Measurements from ENCODE around the gene ACSS2. TPM values are rescaled to one million over a fixed set of nuclear protein-coding genes. Genes with fewer than 3 reads are reported as not detected.
A peak's percentile ranks its signal among the peaks of the same experiment; 100 is the strongest.

ACSS2 gene
- total RNA-seq, 1 donor, result 76.4 TPM

GRCh38 chr20:34886122-34886521 is 9.7 kb downstream of the ACSS2 start:
- Histone ChIP-seq H3K79me2 (ENCODE audit: insufficient read depth, low read length) (no peaks in the 10 kb centered on the region), H3K4me2 (ENCODE audit: insufficient read depth, low read length) (no peak overlapping the region), H2AFZ (ENCODE audit: low read length) (no peak overlapping the region), H3K36me3 (ENCODE audit: insufficient read depth, low read length) (peaks cover 13% of the 10 kb centered on the region), H3K4me1 (ENCODE audit: insufficient read depth, low read length) (peaks cover 6% of the 10 kb centered on the region), H3K27ac (ENCODE audit: low read depth, low read length) (no peak overlapping the region), H3K9me3 (ENCODE audit: low read depth, low read length) (no peaks in the 10 kb centered on the region), H4K20me1 (ENCODE audit: insufficient read depth, low read length) (peaks cover 3% of the 10 kb centered on the region), H3K27me3 (ENCODE audit: insufficient read depth, low read length) (no peaks in the 10 kb centered on the region), H3K4me3 (ENCODE audit: insufficient read depth, low read length) (no peak overlapping the region)
- DNase-seq (ENCODE audit: insufficient read length, low spot score, missing footprints), result no peak
- TF ChIP-seq CTCF (IDR thresholded peaks at IDR 0.05; ENCODE audit: extremely low read depth, low read depth, low read length), result no peak

- H3K4me3 ChIP-seq (ENCODE audit: insufficient read depth, low read length), result no peak overlapping the region
- DNase-seq (ENCODE audit: insufficient read length, low spot score, missing footprints), result no peak
- H3K27me3 ChIP-seq (ENCODE audit: insufficient read depth, low read length), result no peaks in the 10 kb centered on the region
- H3K9me3 ChIP-seq (ENCODE audit: low read depth, low read length), result no peaks in the 10 kb centered on the region
- no peak overlapping the region for H2AFZ ChIP-seq (ENCODE audit: low read length)
- TF ChIP-seq CTCF (IDR thresholded peaks at IDR 0.05; ENCODE audit: extremely low read depth, low read depth, low read length), result no peak
- H3K4me2 ChIP-seq (ENCODE audit: insufficient read depth, low read length), result no peak overlapping the region
- H3K4me1 ChIP-seq (ENCODE audit: insufficient read depth, low read length), result peaks cover 13% of the 10 kb centered on the region
- H4K20me1 ChIP-seq (ENCODE audit: insufficient read depth, low read length), result no peaks in the 10 kb centered on the region
- H3K36me3 ChIP-seq (ENCODE audit: insufficient read depth, low read length), result peaks cover 13% of the 10 kb centered on the region
- H3K27ac ChIP-seq (ENCODE audit: low read depth, low read length), result no peak overlapping the region
- no peaks in the 10 kb centered on the region for H3K79me2 ChIP-seq (ENCODE audit: insufficient read depth, low read length)
Observed at GRCh38 chr20:34887023-34887422, 10.6 kb downstream of the ACSS2 start.

- Histone ChIP-seq H3K4me2 (ENCODE audit: insufficient read depth, low read length) (no peak overlapping the region), H3K27ac (ENCODE audit: low read depth, low read length) (no peak overlapping the region), H3K79me2 (ENCODE audit: insufficient read depth, low read length) (no peaks in the 10 kb centered on the region), H3K27me3 (ENCODE audit: insufficient read depth, low read length) (no peaks in the 10 kb centered on the region), H2AFZ (ENCODE audit: low read length) (no peak overlapping the region), H3K36me3 (ENCODE audit: insufficient read depth, low read length) (peaks cover 6% of the 10 kb centered on the region), H3K9me3 (ENCODE audit: low read depth, low read length) (no peaks in the 10 kb centered on the region), H4K20me1 (ENCODE audit: insufficient read depth, low read length) (no peaks in the 10 kb centered on the region), H3K4me1 (ENCODE audit: insufficient read depth, low read length) (peaks cover 13% of the 10 kb centered on the region), H3K4me3 (ENCODE audit: insufficient read depth, low read length) (no peak overlapping the region)
- TF ChIP-seq CTCF (IDR thresholded peaks at IDR 0.05; ENCODE audit: extremely low read depth, low read depth, low read length), result no peak
- no peak for DNase-seq (ENCODE audit: insufficient read length, low spot score, missing footprints)
Observed at GRCh38 chr20:34888468-34888867, 12.1 kb downstream of the ACSS2 start.

GRCh38 chr20:34891166-34892062 is 15.0 kb downstream of the ACSS2 start:
- Histone ChIP-seq H3K9me3 (ENCODE audit: low read depth, low read length) (no peaks in the 10 kb centered on the region), H3K4me1 (ENCODE audit: insufficient read depth, low read length) (peaks cover 13% of the 10 kb centered on the region), H3K27me3 (ENCODE audit: insufficient read depth, low read length) (no peaks in the 10 kb centered on the region), H2AFZ (ENCODE audit: low read length) (no peak overlapping the region), H3K4me3 (ENCODE audit: insufficient read depth, low read length) (no peak overlapping the region), H3K4me2 (ENCODE audit: insufficient read depth, low read length) (peak overlapping the region; percentile 38), H4K20me1 (ENCODE audit: insufficient read depth, low read length) (no peaks in the 10 kb centered on the region), H3K79me2 (ENCODE audit: insufficient read depth, low read length) (no peaks in the 10 kb centered on the region), H3K36me3 (ENCODE audit: insufficient read depth, low read length) (no peaks in the 10 kb centered on the region), H3K27ac (ENCODE audit: low read depth, low read length) (peak overlapping the region; percentile 55)
- DNase-seq (ENCODE audit: insufficient read length, low spot score, missing footprints), result no peak
- no peak for TF ChIP-seq CTCF (IDR thresholded peaks at IDR 0.05; ENCODE audit: extremely low read depth, low read depth, low read length)
